LNCAP (cell line): ENCODE results near the gene APLP2.

Source experiments
- TF ChIP-seq, protein P1 (sequence below): fragments of 450-650 bp; IDR thresholded peaks from 2 replicates; pipeline ENCODE4 v1.5.1; 2017; ENCODE audit warnings: mild to moderate bottlenecking

APLP2 gene

GRCh38 chr11:130156108-130157022, 86.7 kb downstream of the APLP2 start:
- TF ChIP-seq, protein P1, sequence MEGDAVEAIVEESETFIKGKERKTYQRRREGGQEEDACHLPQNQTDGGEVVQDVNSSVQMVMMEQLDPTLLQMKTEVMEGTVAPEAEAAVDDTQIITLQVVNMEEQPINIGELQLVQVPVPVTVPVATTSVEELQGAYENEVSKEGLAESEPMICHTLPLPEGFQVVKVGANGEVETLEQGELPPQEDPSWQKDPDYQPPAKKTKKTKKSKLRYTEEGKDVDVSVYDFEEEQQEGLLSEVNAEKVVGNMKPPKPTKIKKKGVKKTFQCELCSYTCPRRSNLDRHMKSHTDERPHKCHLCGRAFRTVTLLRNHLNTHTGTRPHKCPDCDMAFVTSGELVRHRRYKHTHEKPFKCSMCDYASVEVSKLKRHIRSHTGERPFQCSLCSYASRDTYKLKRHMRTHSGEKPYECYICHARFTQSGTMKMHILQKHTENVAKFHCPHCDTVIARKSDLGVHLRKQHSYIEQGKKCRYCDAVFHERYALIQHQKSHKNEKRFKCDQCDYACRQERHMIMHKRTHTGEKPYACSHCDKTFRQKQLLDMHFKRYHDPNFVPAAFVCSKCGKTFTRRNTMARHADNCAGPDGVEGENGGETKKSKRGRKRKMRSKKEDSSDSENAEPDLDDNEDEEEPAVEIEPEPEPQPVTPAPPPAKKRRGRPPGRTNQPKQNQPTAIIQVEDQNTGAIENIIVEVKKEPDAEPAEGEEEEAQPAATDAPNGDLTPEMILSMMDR, result no peak

GRCh38 chr11:130157101-130157500, 87.4 kb downstream of the APLP2 start:
- TF ChIP-seq, protein P1, result no peak

- TF ChIP-seq, protein P1, result no peak
Observed at GRCh38 chr11:130157840-130158239, 88.1 kb downstream of the APLP2 start.

- TF ChIP-seq, protein P1, result no peak
Observed at GRCh38 chr11:130159139-130159538, 89.4 kb downstream of the APLP2 start.

DNA sequence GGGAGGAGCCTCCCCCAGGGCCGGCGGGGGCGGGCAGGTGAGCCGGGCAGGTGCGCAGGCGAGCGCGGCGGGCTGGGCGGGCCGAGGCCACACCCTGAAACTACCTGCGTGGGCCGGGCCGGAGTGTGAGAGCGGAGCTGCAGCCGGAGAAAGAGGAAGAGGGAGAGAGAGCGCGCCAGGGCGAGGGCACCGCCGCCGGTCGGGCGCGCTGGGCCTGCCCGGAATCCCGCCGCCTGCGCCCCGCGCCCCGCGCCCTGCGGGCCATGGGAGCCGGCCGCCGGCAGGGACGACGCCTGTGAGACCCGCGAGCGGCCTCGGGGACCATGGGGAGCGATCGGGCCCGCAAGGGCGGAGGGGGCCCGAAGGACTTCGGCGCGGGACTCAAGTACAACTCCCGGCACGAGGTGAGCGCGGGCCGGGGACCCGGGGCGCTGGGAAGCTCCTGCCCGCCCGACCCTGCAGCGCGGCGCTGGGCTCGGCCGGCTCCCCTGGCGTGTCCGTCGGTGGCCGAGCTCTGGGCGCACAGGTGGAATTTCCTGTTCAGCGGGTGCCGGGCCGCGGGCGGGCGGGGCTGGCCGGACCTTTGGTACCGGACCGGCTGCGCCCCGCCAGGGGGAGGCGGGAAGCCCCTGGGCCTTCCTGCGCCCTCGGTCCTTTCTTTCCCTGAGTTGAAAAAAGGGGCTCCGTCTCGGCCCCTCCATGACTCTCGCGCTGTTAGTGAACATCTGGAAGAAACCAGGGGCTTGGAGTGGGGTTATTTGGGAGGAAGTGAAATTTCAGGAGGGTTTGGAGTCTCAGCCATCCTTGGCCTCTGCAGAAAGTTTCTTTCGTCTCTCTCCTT, 90.2 kb downstream of the APLP2 start, which contains the start of gene ST14:
Gene ST14 (plus strand): TSS at position 126 of the 841 bp plus-strand sequence. CDS start 198 bp downstream, at position 324.
- TF ChIP-seq, protein P1, result no peak

GRCh38 chr11:130160498-130161155, 90.9 kb downstream of the APLP2 start:
- TF ChIP-seq, protein P1, result no peak
